HG03520 (cell line): ENCODE measurements around the gene LRP3.
"Not testable (repeated sequence)": the region's sequence is repeated elsewhere in the genome, so short reads cannot be mapped to it uniquely, and the experiment has no call there.

ENCODE experiments used
- ATAC-seq: cut with Tn5 transposase; IDR thresholded peaks from one replicate; pipeline ENCODE4 v1.9.1; 2021; ENCODE audit warnings: mild to moderate bottlenecking, moderate library complexity; ENCODE audit not compliant: unreplicated experiment

LRP3 gene

DNA sequence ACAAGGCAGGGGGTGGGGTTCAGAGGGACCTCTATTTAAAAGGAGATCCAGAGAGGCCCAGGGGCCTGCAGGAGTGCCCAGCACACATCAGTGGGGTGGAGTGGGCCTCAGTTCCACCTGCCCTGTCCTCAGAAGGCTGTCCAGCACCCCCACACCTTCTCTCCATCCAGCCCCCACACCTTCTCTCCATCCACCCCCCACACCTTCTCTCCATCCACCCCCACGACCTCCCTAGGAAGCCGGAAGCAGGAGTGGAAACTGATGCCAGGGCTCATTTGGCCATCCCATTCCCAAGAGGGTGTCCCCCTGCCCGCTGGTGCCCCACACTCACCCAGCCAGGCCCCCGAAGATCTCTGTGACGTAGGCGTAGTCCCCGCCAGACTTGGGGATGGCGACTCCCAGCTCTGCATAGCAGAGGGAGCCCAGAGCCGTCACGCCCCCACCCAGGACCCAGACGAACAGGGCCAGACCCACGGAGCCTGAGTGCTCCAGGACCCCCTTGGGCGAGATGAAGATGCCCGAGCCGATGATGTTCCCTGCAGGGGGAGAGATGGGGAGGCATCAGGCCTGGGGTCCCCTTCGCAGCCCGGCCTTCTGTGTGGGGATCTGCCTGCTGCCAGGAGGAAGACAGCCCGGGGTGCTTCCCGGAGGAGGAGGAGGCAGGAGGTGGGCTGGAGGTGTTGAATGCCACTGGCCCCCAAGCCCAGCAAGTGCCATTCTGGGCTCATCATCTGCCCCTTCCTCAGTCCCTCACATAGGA lies 21.5 kb downstream of the LRP3 start:
- no peak for ATAC-seq

- ATAC-seq, result no peak
Measured at GRCh38 chr19:33216198-33216830, 22.2 kb downstream of the LRP3 start.

DNA sequence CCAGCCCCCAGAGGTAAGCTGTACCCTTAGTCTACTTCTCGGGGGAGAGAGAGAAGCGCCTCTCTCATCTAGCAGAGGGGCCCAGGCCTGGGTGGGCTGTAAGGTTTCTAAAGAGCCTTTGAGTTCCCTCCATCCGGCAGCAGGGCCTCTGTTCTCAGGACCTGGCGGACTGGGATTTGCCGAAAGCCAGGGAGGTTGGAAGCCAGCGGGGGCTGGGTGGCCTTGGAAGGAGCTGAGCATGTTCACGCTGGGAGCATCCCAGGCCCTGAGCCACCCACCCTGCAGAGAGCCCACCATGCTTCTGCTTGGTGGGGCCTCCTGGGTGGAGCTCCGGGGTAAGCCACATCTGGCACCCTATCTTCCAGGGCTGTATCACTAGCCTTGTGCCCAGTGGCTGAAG lies 23.8 kb downstream of the LRP3 start:
- ATAC-seq, result no peak

DNA sequence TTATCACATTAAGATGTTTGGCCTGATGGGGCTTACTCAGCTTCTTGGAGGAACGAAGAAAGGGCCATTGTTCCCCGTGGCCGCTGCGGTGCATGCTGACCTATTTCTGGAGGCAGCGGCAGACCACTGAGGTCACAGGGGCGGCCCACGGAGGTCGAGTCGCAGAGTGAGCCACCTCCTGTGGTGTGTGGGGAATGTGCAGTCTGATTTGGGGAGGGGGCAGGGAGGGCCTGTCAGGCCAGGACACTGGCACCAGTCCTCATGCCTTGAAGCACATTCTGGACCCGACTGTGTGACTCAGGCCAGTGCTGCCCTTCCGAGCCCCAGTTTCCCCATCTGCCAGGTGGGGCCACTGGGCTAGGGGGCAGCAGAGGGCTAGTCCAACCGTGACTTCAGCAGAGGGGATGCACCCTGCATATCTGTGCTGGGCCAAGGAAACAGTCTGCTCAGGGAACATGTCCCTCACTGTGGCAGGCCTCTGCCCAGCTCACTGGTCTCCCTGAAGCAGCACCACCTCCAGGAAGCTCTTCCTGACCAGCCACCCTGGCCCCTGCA lies 25.2 kb downstream of the LRP3 start:
- ATAC-seq, result no peak

DNA sequence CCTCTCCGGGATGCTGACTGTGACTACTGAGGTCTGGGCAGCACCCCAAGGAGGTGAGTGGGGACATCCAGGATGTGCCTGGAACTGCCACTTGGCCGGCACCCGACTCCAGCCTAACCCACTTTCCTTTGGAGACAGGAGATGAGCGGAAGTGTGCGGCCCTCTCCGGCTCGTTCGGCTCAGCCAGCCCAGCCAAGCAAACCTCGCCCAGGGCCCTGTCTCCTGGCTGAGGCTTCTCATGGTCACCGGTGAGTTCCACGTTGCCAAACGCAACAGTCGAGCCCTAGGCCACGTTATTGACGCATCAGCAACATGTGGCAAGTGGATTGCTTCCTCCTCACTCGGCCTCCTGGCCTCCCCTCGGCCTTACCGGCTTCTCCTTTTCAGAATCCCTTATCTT lies 26.0 kb downstream of the LRP3 start:
- no peak for ATAC-seq

- ATAC-seq, result no peak
Measured at GRCh38 chr19:33220735-33221134, 26.6 kb downstream of the LRP3 start.

- no peak for ATAC-seq
Measured at GRCh38 chr19:33221638-33222037, 27.5 kb downstream of the LRP3 start.

DNA sequence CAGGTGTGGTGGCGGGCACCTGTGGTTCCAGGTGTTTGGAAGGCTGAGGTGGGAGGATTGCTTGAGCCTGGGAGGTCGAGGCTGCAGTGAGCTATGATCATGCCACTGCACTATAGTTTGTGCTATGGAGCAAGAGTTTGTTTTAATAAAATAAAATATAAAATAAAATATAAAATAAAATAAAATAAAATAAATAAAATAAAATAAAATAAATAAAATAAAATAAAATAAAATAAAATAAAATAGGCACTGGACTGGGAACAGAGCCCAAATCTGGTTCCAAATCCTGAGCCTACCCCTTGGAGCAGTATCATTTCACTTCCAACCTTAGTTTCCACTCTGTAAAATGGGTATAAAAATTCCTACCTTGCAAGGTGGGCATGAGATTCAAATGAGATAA lies 28.1 kb downstream of the LRP3 start:
- not testable (repeated sequence) for ATAC-seq

- no peak for ATAC-seq
Measured at GRCh38 chr19:33224694-33225457, 30.7 kb downstream of the LRP3 start.

- ATAC-seq, result no peak
Measured at GRCh38 chr19:33225458-33225926, 31.4 kb downstream of the LRP3 start, which contains the start of gene SLC7A10. Gene SLC7A10, minus strand, starts transcription at chr19:33225850. Its CDS starts 147 bp downstream, at chr19:33225703.

DNA sequence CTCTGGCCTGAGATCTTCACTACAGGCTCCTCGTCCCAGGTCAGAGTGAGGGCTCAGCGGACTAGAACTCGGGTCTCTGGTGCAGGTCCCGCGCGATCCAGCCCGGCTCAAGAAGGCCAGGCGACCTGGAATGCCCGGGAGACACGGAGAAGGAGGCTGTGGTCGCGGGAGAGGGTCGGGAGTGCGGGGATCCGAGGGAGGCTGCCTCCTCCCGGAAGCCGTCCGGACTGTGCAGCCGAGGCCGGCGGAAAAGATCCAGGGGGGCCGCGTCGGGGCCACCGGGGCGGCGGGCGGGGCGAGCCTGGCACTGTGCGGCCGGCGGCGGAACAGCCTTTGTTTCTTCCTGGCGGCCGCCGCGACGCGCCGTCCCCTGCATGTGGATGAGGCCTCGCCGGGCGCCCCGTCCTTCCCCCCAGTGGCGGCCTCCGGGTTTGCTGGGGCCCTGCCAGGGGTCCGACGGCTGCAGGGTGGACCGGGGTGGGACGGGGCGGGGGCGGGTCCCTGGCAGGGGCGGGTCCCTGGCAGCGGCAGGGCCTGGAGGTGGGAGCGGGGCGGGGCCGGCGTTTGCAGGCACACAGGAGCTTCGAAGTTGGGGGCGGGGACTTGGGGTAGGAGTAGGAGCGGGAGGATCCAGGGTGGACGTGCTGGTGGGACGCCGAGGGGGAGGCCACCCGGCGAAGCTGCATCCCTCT lies 32.6 kb downstream of the LRP3 start:
- no peak for ATAC-seq

GRCh38 chr19:33227242-33227650 lies 33.1 kb downstream of the LRP3 start:
- ATAC-seq, result no peak

- ATAC-seq, result no peak
Measured at GRCh38 chr19:33227870-33228599, 33.9 kb downstream of the LRP3 start.

- no peak for ATAC-seq
Measured at GRCh38 chr19:33229962-33230361, 35.8 kb downstream of the LRP3 start.

DNA sequence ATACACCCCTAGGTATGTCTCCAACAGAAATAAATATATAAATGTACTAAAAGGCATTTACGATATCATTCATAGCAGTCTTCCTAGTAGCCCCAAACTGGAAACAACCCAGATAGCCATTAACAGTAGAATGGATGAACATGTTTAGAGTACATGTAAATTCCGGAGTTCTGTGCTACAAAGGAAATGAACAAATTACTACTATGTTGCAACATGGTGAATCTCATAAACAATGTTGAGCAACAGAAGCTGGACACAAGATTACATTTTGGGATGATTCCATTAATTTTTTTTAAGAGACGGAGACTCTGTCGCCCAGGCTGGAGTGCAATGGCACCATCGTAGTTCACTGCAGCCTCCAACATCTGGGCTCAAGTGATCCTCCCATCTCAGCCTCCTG lies 37.4 kb downstream of the LRP3 start:
- ATAC-seq, result no peak

GRCh38 chr19:33232656-33233055 lies 38.5 kb downstream of the LRP3 start:
- no peak for ATAC-seq

DNA sequence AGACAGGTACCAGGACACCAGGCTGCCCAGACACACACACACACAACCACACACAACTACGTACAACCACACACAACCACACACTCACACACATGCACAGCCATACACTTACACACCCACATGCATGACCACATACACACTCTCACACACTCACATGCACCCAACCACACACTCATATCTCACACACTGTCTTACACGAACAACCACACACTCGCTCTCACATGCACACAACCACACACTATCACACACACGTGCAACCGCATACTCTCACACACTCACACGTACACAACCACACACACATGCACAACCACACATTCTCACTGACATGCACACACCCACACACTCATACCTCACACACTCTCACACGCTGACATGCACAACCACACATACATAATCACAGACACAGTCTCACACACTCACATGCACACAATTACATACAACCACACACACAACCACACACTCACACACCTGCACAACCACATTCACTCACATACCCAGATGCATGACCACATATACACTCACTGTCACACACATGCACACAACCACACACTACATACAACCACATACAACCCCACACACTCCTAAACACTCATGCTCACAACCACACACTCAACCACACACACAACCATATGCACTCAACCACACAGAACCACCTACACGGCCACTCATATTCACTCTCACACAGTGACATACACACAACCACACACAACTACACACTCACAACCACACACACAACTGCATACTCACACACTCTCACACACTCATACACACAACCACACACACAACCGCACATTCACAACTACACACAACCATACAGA lies 39.1 kb downstream of the LRP3 start:
- ATAC-seq, result no peak

- ATAC-seq, result no peak
Measured at GRCh38 chr19:33234092-33234491, 40.0 kb downstream of the LRP3 start.

DNA sequence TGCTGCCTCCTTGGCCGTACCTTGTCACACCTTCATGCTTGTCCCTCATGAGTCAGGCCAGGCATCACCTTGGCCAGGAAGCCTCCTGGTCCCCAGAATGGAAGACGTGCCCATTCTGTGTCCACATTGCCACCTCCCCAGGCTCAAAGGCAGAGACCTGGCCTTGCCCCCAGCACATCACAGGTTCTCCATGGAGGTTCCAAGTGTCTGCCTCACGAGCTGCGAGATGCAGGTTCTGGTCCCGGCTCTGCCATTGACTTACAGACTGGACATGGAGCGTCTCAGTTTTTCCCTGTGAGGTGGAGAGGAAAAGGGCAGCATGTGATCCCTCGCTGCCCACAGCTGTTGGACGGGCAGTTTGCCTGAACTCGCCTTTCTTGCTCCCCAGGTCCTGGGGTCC lies 40.6 kb downstream of the LRP3 start:
- no peak for ATAC-seq
